ENCODE data around the gene CBLN2. TPM values are rescaled to one million over a fixed set of nuclear protein-coding genes. Genes with fewer than 3 reads are reported as not detected.

The CBLN2 gene
- total RNA-seq, 6 donors from 2014 or later, result not detected

DNA sequence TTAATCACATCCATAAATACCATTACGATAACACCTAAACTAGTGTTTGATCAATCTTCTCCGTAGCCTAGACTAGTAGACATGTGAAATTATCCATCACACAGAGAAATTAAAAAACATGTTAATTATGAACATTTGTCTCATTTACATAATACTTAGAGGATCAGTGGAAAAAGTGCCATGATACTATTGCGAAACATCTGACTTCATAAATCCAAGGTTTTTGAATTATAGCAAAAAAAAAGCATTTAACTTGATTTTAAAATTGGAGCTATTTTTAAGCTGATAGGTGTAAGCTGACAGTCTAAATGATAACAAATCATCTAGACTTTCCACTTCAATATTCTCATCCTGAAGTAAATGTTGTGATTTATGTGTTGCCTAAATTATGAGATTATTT, 51.6 kb downstream of the CBLN2 start:
- H3K9me3 ChIP-seq, result no peaks in the 10 kb centered on the region
- TF ChIP-seq EP300 (IDR thresholded peaks at IDR 0.05) (no peak), POLR2AphosphoS5 (IDR thresholded peaks at IDR 0.05) (no peak), CTCF (IDR thresholded peaks at IDR 0.05) (no peak), POLR2A (IDR thresholded peaks at IDR 0.05) (no peak)
- WGBS, 2 donors, result 87 to 93% methylated on average over 3 of the region's 3 CpGs
- no peaks in the 10 kb centered on the region for H3K36me3 ChIP-seq
- no peaks in the 10 kb centered on the region for H3K4me1 ChIP-seq
- DNase-seq (no peak), ATAC-seq (ENCODE audit: low FRiP score in 2 of 2) (no peak)
- no peaks in the 10 kb centered on the region for H3K27me3 ChIP-seq
- no peak overlapping the region for H3K27ac ChIP-seq
- no peak overlapping the region for H3K4me3 ChIP-seq
